Thoracic aorta (tissue), 2 donors: ENCODE results near the gene OR52B6. TPM values are rescaled to one million over a fixed set of nuclear protein-coding genes. Genes with fewer than 3 reads are reported as not detected.

ENCODE experiments used
- ATAC-seq: fragments of 150-250 bp; one replicate; pipeline ENCODE4 v1.8.0; 2017; ENCODE audit warnings: low read depth; ENCODE audit not compliant: insufficient number of reproducible peaks, low FRiP score
- DNase-seq: peaks from one replicate; pipeline ENCODE4 v3.0.0-alpha.2; 2020; ENCODE audit warnings: low spot score
- H3K27ac ChIP-seq, 2 donors: fragments of 200-600 bp; sonication (generic); 1 replicate in 1 of 2; 2 replicates in 1 of 2; pipeline ENCODE4 v1.5.1; 2016; ENCODE audit warnings: mild to moderate bottlenecking in 2 of 2, moderate library complexity in 2 of 2
- H3K27me3 ChIP-seq: fragments of 200-600 bp; sonication (generic); replicated peaks from 2 replicates; pipeline ENCODE4 v1.6.0; 2016; ENCODE audit warnings: mild to moderate bottlenecking; ENCODE audit not compliant: insufficient read depth
- H3K36me3 ChIP-seq: fragments of 200-600 bp; sonication (generic); one replicate; pipeline ENCODE4 v1.5.1; 2016
- H3K4me1 ChIP-seq, 2 donors: fragments of 200-600 bp; sonication (generic); 1 replicate in 1 of 2; 2 replicates in 1 of 2; pipeline versions ENCODE4 v1.5.1 to v1.6.0; 2016; ENCODE audit warnings: low read depth in 2 of 2, mild to moderate bottlenecking in 1 of 2; ENCODE audit not compliant: control insufficient read depth in 1 of 2
- H3K4me3 ChIP-seq: fragments of 200-600 bp; sonication (generic); 2 replicates; pipeline ENCODE4 v1.5.1; 2016; ENCODE audit warnings: mild to moderate bottlenecking
- H3K9me3 ChIP-seq: fragments of 200-600 bp; sonication (generic); 2 replicates; pipeline ENCODE4 v1.5.1; 2016
- CTCF ChIP-seq: fragments of 200-600 bp; sonication (generic); IDR thresholded peaks from one replicate; pipeline ENCODE4 v1.5.1; 2019; ENCODE audit warnings: antibody characterized with exemption
- total RNA-seq, 2 donors: library from RNA; depleted of rRNA; stranded (reverse); fragments of >200 nt; gene quantifications; one replicate each; pipeline versions ENCODE4 v1.1.0 to v1.2.3, GENCODE V29; 2016

OR52B6 gene
- total RNA-seq, 2 donors from 2014 or later: not detected

- H3K4me1 ChIP-seq: no peaks in the 10 kb centered on the region
- H3K36me3 ChIP-seq: no peaks in the 10 kb centered on the region
- DNase-seq: no peak
- H3K9me3 ChIP-seq: no peaks in the 10 kb centered on the region
- no peaks in the 10 kb centered on the region for H3K27me3 ChIP-seq
- no peak overlapping the region for H3K4me3 ChIP-seq
- TF ChIP-seq CTCF: no peak
- no peak overlapping the region for H3K27ac ChIP-seq
- ATAC-seq: no peak
Measured at GRCh38 chr11:5546457-5546856, 34.2 kb upstream of the OR52B6 start.

GRCh38 chr11:5547982-5548381 is 32.7 kb upstream of the OR52B6 start:
- Histone ChIP-seq H3K36me3 (no peaks in the 10 kb centered on the region), H3K27me3 (no peaks in the 10 kb centered on the region), H3K9me3 (no peaks in the 10 kb centered on the region), H3K4me1 (no peaks in the 10 kb centered on the region), H3K27ac (no peak overlapping the region), H3K4me3 (no peak overlapping the region)
- DNase-seq (no peak), ATAC-seq (no peak)
- TF ChIP-seq CTCF: no peak

- Histone ChIP-seq H3K36me3 (no peaks in the 10 kb centered on the region), H3K4me3 (no peak within 1 kb of the TSS), H3K4me1 (no peaks in the 10 kb centered on the region), H3K27ac (no peak within 1 kb of the TSS), H3K27me3 (no peaks in the 10 kb centered on the region), H3K9me3 (no peaks in the 10 kb centered on the region)
- DNase-seq: no peak
- ATAC-seq: no peak
- no peak for TF ChIP-seq CTCF
Measured at GRCh38 chr11:5548440-5548839, 32.2 kb upstream of the OR52B6 start, which contains the start of gene OR52H1. OR52H1 (minus strand) TSS chr11:5548540; CDS start chr11:5545505, 3,035 bp downstream.

GRCh38 chr11:5550440-5551095 is 30.1 kb upstream of the OR52B6 start:
- no peaks in the 10 kb centered on the region for H3K36me3 ChIP-seq
- DNase-seq (no peak), ATAC-seq (no peak)
- no peaks in the 10 kb centered on the region for H3K27me3 ChIP-seq
- TF ChIP-seq CTCF: no peak
- no peaks in the 10 kb centered on the region for H3K9me3 ChIP-seq
- no peak overlapping the region for H3K4me3 ChIP-seq
- no peak overlapping the region for H3K27ac ChIP-seq
- no peaks in the 10 kb centered on the region for H3K4me1 ChIP-seq

GRCh38 chr11:5553343-5553742 is 27.3 kb upstream of the OR52B6 start:
- Histone ChIP-seq H3K27me3 (no peaks in the 10 kb centered on the region), H3K9me3 (no peaks in the 10 kb centered on the region), H3K36me3 (no peaks in the 10 kb centered on the region), H3K4me3 (no peak overlapping the region), H3K27ac (no peak overlapping the region), H3K4me1 (no peaks in the 10 kb centered on the region)
- TF ChIP-seq CTCF: no peak
- DNase-seq: no peak
- no peak for ATAC-seq
